DMS153 treated with DMSO at 0.1 percent for 48 hours (cell line): ENCODE results near the gene REPS1.

Experiments used
- DNase-seq: peaks from one replicate; lab custom pipeline; 2025; ENCODE audit not compliant: unreplicated experiment; lab: John Stamatoyannopoulos, UW

Gene REPS1

DNA sequence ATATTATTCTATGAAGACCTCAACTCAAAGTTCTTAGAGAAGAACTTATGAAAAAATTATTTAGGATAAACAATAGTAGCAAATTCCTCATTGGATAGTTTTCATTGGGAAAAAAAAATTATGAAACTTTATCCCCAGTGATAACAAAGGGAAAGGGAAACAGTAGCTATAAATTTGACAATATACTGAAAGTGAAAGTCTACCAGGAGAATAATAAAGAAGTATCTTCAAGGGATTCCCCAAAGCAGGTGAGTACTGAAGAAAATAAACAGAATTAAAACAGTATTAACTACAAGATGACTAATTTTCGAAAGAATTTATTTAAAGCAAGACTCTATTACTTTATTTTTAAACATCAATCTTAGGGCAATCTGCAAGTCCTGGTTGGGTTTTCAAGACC, 56.4 kb downstream of the REPS1 start:
- DNase-seq = no peak

DNA sequence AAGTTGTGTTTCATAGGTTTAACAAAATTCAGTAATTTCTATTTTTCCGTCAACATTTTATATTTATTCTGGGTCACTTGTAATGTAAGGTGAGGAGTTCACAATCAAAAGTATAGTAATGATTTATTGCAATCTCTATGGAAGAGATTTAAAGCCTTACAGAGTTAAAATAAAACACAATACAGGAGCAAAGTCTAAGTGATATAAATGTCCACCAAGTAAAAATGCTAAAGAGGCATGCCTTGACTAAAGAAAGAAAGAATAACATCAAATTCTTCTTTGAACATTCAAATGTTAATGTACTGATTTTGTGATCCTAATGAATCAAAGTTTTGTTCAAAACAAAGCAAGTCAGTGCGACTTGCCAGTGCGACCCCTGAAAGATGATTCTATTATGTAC, 61.5 kb downstream of the REPS1 start:
- no peak for DNase-seq

DNA sequence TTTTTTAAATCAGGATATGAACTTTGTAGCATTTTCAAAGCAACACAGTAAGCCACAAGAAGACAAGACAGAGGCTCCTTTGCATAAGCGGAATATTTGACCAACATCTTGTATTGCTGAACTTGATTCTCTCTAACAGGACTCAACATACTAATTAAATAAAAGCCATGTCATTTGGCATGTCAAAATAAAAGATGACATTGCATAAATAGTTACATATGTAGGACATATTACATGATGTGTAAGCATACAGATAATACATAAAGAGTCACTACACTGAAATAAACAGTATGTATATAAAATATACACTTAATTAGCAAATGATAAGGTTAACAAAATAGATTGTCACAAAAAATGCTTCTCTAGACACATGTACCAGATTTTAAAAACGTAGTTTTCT, 62.2 kb downstream of the REPS1 start:
- DNase-seq = no peak

DNA sequence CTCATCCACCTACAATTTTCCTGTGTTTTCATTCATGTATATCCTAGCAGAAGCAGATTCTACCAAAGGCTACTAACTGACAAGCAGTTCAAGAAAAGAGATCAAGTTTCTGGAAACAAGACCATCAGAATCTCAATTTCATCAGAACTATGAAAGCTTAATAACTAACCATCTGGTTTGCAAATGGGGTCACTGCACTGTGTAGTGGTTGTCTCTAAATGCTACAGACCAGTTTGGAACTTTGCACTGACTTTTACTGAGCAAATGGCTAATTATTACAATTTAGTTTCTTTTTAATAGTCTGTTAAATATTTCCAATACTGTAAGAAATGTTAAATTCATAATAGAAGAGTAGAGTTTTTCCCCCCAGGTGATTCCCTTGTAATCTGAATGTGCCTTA, 64.5 kb downstream of the REPS1 start:
- DNase-seq = no peak

DNA sequence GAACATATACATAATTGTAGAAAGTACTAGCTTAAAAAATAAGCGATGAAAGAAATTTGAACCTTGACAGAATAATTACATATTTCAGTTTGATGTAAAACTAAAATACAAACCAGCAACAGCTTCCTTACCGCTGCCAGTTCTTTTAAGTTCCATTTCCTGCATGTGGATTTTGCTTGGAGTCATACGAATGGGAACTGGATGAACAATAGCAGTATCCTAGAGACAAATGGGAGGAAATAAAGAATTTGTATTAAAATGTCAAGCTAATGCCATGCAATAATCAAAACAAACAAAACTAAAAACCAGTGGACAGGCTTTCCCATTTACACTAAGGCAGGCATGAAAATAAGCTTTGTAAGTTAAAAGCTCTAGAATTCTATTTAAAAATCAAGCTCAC, 67.1 kb downstream of the REPS1 start:
- no peak for DNase-seq

DNA sequence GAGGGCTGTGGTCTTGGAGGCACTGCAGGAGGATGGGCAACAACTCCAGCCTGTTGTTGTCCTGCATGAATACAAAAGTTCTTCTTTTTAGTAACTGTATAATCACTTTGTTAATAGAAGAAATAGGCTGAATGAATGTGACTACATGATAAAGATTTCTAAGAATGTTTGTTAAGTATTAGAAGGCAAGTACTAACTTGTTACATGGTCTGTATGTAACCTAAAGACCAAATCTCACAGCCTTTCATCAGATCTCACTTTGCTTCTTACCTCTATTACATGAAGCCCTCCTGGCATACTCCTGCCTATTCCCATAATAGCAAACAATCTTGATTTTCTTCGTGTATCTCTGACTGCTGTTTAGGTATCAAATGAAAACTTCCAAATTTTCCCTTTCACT, 73.4 kb downstream of the REPS1 start:
- DNase-seq = no peak

DNA sequence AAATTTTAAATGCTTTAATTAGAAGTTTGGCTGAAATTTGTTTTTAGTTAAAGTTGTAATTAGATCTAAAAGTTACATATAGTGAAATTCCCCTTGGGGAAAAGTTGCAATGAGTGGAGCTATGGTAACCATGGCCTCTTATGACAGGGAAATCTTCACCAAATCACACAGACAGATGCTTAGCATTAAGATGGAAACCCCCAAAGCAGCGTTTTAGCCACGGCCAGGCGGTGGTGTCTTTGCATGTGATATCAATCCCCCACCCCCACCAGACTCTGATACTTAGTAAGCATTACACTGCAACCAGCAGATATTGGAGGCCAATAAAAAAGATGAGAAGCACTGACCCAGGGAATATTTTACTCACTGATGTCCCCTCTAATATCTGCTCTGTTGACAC, 75.7 kb downstream of the REPS1 start:
- DNase-seq = no peak

DNA sequence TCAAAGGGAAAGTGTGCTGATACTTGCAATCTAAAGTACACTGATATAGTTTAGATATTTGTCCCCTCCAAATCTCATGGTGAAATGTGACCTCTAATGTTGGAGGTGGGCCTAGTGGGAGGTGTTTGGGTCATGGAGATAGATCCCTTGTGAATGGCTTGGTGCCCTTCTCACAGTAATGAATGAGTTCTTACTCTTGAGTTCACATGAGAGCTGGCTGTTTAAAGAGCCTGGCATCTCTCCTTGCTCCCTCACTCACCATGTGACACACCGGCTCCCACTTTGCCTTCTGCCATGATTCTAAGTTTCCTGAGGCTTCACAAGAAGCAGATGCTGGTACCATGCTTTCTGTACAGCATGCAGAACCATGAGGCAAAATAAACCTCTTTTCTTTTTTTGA, 78.1 kb downstream of the REPS1 start:
- no peak for DNase-seq

DNA sequence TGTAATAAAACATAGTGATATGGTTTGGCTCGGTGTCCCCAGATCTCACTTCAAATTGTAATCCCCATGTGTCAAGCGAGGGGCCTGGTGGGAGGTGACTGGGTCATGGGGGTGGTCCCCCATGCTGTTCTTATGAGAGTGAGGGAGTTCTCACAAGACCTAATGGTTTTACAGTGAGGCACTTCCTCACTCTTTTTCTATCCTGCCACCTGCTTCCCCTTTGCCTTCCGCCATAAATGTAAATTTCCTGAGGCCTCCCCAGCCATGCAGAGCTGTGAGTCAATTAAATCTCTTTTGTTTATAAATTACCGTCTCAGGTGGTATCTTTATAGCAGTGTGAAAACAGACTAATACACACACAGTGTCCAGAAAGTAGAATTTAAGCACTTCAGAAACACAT, 78.5 kb downstream of the REPS1 start:
- no peak for DNase-seq

DNA sequence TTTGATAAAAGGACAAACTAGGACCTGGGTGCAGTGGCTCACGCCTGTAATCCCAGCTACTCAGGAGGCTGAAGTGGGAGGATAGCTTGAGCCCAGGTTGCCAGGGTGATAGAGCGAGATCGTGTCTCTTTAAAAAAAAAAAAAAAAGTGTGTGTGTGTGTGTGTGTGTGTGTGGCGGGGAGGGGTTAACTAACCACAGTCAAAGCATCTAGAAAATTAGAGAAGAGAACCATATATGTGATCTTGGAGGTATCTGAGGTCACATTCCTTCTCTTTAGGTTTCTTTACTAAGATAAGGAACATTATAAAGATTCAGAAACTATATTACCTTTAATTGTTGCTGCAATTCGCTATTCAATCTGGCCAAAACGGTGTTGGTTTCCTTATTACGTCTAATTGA, 80.9 kb downstream of the REPS1 start:
- DNase-seq = no peak

DNA sequence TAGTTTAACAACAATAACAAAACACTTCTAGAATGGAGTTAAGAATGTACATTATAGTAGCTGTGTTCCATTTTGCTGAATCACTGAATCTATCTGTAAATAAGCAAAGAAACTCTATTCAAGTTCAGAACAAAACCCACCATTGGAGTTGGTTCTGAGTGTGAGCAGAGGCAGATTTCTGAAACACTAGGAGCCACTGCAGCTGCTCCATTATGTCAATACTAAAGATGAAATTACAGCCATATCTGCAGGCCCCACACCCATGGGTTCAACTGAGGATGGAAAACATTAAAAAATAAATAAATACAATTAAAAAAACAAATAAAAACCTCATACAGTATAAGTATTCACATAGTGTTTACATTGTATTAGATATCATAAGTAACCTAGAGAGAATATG, 91.0 kb downstream of the REPS1 start:
- no peak for DNase-seq

DNA sequence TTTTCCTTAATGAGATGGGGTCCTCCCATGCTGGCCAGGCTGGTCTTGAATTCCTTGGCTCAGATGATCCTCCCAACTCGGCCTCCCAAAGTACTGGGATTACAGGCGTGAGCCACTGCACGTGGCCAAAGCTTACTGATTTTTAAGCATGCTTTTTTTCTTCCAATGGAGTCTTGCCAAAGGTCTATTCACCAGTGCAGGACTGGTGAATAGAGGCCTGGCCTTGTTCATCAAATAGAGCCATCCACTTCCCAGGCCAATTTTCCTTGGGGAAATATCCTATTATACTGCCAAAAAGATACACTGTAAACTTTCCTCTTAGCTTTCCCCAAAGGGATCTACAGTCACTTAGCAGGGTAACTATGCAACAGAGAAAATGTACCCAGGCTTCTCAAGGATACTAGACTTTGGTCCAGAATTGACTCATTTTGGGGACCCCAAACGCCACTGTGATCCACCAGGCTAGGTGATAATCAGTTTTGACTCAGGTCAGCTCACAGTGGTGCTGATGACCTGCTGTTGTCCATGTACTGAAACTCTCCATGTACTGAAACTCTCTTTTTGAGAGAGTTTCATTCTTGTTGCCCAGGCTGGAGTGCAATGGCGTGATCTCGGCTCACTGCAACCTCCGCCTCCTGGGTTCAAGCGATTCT, 91.8 kb downstream of the REPS1 start:
- DNase-seq = no peak

DNA sequence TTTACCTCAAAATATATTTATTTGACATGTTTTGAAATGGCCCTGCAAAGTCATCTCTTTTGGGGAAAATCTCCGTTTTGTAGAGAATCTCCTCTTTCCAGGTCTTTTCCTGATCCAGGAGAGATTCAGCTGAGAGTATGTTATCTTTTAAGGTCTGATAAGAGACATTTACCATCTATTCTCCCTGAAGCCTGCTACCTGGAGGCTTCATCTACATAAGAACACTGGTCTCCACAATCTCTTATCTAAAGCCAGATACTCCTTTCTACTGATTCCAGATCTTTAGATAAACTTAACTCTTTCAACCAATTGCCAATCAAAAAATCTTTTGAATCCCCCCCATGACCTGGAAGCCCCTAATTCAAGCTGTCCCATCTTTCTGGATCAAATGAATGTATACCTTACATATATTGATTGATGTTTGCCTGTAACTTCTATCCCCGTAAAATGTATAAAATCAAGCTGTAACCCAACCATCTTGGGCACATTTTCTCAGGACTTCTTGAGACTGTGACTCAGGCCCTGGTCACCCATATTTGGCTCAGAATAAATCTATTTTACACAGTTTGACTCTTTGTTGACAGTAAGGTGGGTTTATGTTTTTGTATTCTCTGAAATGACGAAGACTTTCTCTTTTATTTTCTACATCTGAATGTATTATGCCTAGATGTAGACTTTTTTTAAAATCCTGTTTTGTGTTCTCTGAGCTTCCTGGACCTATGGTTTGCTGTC, 96.6 kb downstream of the REPS1 start:
- no peak for DNase-seq

DNA sequence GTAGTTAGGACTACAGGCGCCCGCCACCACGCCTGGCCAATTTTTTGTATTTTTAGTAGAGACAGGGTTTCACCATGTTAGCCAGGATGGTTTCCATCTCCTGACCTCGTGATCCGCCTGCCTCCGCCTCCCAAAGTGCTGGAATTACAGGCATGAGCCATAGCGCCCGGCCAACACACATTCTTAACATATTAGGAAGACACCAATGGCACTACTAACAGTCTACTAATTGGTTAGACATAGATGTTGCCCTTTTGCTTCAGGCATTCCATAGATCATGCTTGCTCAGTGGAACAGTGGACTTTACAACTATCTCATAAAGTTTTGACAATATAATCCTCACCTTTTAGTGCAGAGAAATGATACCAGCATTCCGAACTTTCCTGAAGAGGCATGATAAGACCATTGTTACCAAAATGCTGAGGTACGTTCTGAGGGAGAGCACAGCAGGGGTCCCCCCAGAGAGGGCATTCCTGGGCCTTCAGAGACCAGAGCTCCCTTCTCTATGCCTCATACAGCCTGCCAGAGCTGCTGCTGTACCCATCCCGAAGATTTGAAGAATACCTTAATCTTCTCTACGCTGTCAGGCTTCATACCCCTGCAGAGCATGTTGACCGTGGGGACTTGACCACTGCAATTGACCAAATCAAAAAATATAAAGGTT, 102.8 kb downstream of the REPS1 start:
- DNase-seq = no peak

DNA sequence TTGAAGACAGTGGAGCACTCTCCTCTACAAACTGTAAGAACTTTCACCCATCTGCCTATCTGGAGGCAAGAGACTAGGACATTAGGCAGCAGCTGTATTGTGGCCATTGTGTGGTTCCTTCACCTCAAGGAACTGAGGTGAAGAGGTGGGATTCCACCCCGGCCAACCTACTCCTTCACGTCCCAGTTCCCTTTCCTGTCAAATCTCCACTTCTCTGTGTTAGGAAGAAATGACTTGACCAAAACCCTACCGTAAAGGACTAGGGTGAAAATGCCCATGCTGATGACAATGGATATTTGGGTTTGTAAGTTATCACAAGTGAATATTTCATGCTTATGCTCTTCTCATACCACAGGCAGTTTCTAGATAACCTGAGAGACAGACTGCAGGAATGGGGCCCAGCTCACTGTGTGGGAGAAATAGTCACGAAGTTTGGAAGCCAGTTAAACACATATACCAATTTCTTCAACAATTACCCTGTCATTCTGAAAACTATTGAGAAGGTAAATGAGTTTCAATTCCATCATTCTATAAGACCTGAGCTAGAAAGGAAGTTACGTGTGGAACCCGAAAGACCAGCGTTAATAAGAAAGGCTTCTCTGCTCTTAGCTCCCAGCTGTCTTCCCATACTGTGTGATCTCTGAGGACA, 105.6 kb downstream of the REPS1 start:
- no peak for DNase-seq

DNA sequence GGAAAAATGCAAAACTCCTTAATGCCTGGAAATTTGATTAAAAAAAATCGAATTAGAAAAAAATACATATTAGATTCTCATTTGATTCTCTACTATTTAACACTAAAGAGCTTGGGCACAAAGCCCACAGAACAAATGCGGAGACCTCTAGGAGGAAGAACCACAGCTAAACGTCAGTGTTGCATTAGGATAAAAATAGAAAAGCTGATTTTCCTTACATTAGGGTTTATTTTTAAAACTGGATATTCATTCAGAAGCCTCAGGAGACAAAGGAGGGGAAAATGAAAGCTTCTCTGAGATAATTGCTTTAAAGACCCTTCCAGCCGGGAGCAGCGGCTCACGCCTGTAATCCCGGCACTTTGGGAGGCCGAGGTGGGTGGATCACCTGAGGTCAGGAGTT, 114.9 kb downstream of the REPS1 start:
- DNase-seq = no peak

DNA sequence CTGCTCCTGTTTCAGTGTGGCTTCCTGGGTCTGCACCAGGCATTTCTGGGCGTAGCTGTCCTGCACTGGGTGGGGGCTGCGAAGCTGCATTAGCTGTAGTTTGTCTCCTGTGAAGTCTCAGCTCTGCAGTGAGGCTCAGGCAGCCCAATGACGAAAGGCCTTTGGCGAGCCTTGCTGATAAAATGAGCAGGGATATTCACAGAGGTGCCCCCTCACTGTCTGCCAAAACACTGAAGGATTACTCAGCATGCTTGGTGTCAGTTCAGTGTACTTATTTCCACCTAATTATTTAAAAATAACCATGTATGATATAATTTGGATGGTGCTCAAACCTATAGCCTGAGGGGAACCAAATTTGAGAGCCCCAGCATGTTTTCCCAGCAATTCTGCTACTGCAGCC, 118.7 kb downstream of the REPS1 start:
- DNase-seq = no peak

DNA sequence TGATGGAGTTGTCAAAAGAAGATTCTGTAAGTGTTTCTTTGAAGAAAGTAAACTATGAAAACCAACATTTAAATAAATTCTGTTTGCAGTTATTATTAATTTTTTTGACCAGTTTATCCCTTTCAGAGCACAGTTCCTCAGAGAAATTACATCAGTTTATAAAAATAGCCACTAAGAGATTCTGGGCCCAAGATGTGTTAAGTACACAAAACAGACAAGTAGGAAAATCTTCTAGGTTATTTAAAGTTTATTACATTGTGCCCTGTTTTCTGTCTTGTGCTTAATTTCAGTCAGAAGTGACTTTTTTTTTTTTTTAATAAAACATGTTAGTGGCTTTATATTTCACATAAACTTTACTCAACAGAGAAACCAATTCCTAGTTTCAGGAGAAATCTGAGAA, 119.9 kb downstream of the REPS1 start:
- DNase-seq = no peak

DNA sequence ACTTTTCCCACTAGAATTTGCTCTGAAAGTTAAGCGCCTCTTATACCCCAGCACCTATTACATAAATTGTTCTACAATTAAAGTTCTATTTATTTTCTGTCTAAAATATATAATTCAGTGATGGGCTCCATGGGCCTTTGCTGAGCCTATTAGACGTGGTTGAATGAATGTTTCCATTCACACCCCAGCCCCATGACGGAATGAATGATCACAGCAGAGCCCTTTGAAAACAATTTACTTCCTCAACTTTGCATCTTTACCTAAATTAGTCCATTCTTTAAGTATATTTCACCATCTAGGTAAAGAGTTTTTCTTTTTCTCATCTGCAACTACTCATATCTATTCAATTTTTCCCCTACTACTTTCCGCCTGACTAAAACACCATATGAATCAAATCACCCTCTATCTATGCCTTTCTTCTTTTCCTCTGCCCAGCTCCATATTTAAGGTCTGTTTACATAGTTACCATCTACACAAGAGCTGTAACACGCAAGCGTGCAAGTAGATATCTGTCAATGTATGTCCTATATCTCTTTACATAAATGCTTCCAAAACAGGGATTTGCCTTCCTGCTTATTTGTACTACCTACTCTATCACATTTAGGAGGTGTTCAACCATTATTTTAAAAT, 122.5 kb downstream of the REPS1 start:
- no peak for DNase-seq

DNA sequence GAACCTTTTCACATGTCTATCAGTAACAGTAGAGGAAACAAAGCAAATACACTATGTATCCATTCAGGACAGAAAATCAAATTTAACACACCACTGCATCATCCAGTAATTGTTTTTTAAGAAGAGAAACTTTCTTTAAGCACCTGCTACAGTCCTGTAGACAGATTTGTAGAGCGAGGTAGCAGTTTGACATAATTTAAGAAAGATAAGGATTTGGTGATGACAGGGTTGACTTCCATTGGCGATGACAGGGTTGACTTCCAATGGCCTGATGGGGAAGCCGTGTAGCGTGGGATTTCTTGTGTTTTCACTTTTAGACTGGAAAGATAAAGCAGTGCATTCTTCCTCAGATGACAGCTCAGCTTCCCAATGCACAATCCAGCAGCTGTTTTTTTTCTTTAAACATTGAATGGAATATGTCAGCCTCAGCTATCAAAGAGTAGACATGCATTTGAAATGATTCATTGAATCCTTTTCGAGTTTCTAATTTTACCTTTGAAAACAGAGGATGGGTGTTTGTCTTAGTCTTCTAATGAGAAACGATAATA, 123.6 kb downstream of the REPS1 start:
- DNase-seq = no peak

DNA sequence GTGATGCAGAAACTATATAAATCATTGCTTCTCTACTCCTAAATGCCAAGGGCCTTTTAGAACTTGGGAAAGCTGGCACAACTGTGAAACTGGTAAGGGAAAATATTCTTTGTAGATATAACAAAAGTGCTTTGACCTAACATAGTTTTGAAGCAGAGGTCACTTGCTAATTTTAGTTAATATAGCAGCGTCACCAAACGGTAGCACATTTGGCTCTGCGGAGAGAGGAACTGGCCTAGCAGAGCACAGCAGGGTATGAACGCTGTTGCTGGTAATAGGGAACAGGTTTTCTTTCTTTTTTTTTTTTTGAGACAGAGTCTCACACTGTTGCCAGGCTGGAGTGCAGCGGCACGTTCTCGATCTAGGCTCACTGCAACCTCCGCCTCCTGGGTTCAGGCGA, 124.7 kb downstream of the REPS1 start:
- DNase-seq = no peak
